Activated CD4-positive, alpha-beta T cell treated with anti-CD3 and anti-CD28 coated beads for 1 hour (primary cell): ENCODE results near the gene CST6.
"Not testable (repeated sequence)": the region's sequence is repeated elsewhere in the genome, so short reads cannot be mapped to it uniquely, and the experiment has no call there.

ENCODE experiments used
- DNase-seq: peaks from one replicate; pipeline ENCODE4 v3.0.0-alpha.2; 2020

The CST6 gene

GRCh38 chr11:65987336-65987735, 24.5 kb upstream of the CST6 start:
- no peak for DNase-seq

GRCh38 chr11:65988791-65989592, 22.8 kb upstream of the CST6 start:
- DNase-seq: peak; percentile 85

GRCh38 chr11:65992056-65992455, 19.8 kb upstream of the CST6 start:
- DNase-seq: no peak

GRCh38 chr11:65997286-65997685, 14.5 kb upstream of the CST6 start:
- DNase-seq: no peak

GRCh38 chr11:66001942-66002647, 9.7 kb upstream of the CST6 start, which contains the start of the genes BANF1 and EIF1AD:
Gene BANF1, plus strand, starts transcription at chr11:66002503. Its CDS starts 748 bp downstream, at chr11:66003251.
Gene EIF1AD, minus strand, starts transcription at chr11:66002157. Its CDS starts 1,768 bp downstream, at chr11:66000389.
- DNase-seq: peak; percentile 88

GRCh38 chr11:66002648-66003225, 9.1 kb upstream of the CST6 start:
- DNase-seq: no peak

- no peak for DNase-seq
Measured at GRCh38 chr11:66003291-66003690, 8.5 kb upstream of the CST6 start.

GRCh38 chr11:66004186-66004585, 7.6 kb upstream of the CST6 start:
- no peak for DNase-seq

GRCh38 chr11:66006134-66006890, 5.5 kb upstream of the CST6 start:
- no peak for DNase-seq

- DNase-seq: no peak
Measured at GRCh38 chr11:66006891-66007176, 5.0 kb upstream of the CST6 start.

- no peak for DNase-seq
Measured at GRCh38 chr11:66007201-66007634, 4.6 kb upstream of the CST6 start.

- no peak for DNase-seq
Measured at GRCh38 chr11:66008095-66008467, 3.7 kb upstream of the CST6 start.

GRCh38 chr11:66008468-66009101, 3.2 kb upstream of the CST6 start:
- no peak for DNase-seq

GRCh38 chr11:66010036-66010435, 1.8 kb upstream of the CST6 start:
- not testable (repeated sequence) for DNase-seq

GRCh38 chr11:66011239-66011784, 496 bp upstream of the CST6 start:
- DNase-seq: no peak

- no peak for DNase-seq
Measured at GRCh38 chr11:66012371-66012945, 650 bp downstream of the CST6 start.

GRCh38 chr11:66012946-66013761, 1.3 kb downstream of the CST6 start:
- DNase-seq: no peak

GRCh38 chr11:66013762-66014100, 1.9 kb downstream of the CST6 start:
- no peak for DNase-seq

GRCh38 chr11:66014804-66015453, 3.1 kb downstream of the CST6 start:
- no peak for DNase-seq

GRCh38 chr11:66015454-66015881, 3.7 kb downstream of the CST6 start:
- DNase-seq: no peak
